GM21576 (cell line): ENCODE results near the gene EFCAB8.
"Not testable (repeated sequence)": the region's sequence is repeated elsewhere in the genome, so short reads cannot be mapped to it uniquely, and the experiment has no call there.

Experiments
- ATAC-seq: cut with Tn5 transposase; IDR thresholded peaks from one replicate; pipeline ENCODE4 v1.9.1; 2021; ENCODE audit warnings: mild to moderate bottlenecking, moderate library complexity; ENCODE audit not compliant: unreplicated experiment

The EFCAB8 gene

GRCh38 chr20:32886652-32887051 lies 27.9 kb downstream of the EFCAB8 start:
- no peak for ATAC-seq

DNA sequence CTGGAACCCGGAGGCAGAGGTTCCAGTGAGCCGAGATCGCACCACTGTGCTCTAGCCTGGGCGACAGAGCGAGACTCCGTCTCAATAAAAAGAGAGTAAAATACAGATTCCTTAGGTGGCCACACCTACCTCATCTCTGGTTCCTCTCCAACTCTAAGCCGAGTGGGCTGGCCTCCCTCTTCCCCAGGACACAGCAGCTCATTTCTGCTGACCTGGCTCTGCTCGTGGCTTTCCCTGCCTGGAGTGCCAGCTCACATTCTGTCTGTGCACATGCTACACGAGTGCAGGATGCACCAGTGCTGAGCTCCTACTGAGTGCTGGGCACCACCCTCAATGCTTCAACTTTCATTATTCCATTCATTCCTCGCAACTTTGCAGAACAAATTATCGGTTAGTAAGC lies 28.8 kb downstream of the EFCAB8 start:
- ATAC-seq = no peak

- no peak for ATAC-seq
Observed at GRCh38 chr20:32888636-32889035, 29.9 kb downstream of the EFCAB8 start.

- no peak for ATAC-seq
Observed at GRCh38 chr20:32889281-32889680, 30.6 kb downstream of the EFCAB8 start.

GRCh38 chr20:32891491-32891890 lies 32.8 kb downstream of the EFCAB8 start:
- ATAC-seq = no peak

- ATAC-seq = no peak
Observed at GRCh38 chr20:32891926-32892660, 33.4 kb downstream of the EFCAB8 start.

- ATAC-seq = no peak
Observed at GRCh38 chr20:32893263-32894025, 34.7 kb downstream of the EFCAB8 start.

DNA sequence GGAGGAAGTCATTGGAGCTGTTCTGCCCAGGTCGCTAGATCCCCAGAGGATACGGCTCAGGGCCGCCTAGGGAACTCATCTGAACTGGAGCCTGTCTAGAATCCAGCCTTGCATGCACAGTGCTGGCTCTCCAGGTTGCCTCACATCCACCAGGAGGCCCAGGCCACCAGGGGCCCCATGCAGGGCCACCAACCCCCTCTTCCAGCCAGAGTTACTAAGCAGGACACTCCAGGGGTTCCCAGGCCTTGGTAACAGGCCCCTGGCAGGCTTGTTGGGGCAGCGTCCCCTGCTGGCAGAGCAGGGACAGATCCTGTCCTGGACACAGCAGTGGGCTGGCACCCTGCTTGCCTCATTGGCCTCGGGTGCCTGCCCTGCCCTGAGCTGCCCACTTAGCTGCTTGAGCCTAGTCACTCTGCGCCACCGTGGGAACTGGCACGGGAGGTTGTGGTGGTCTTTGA lies 35.3 kb downstream of the EFCAB8 start:
- ATAC-seq = no peak

DNA sequence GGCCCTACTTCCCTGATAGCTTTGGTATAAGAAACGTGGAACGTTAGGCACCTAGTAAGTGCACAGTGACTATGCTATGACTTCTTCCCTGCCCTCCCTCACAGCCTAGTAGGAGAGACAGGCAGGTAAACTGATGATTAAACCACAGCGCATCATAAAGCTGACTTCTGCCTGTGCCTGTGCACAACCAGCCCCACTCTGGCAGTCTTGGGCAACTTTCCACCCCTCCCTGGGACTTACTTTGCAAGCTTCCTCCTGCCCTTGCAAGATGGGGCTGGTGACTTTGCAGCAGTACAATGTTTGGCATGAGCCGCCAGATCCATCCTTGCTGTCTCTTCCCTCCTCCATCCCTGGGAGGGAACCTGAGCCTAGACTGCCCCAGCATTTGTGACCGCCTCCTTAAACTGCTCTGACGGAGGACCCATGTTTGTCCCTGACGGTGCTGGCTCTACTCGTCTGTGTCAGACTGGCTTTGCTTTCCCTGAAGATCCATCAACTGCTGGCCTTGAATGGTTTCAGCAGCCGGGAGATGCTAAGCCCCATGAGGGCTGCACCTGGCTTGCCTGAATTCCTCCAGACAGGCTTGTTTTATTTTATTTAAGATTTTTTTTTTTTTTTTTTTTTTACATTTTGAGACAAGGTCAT lies 36.1 kb downstream of the EFCAB8 start:
- no peak for ATAC-seq

- no peak for ATAC-seq
Observed at GRCh38 chr20:32896521-32897280, 38.0 kb downstream of the EFCAB8 start.

GRCh38 chr20:32898729-32899128 lies 40.0 kb downstream of the EFCAB8 start:
- no peak for ATAC-seq

GRCh38 chr20:32902456-32903420 lies 44.0 kb downstream of the EFCAB8 start:
- no peak for ATAC-seq

- no peak for ATAC-seq
Observed at GRCh38 chr20:32903666-32904175, 45.0 kb downstream of the EFCAB8 start.

GRCh38 chr20:32904678-32905077 lies 46.0 kb downstream of the EFCAB8 start:
- ATAC-seq = not testable (repeated sequence)

DNA sequence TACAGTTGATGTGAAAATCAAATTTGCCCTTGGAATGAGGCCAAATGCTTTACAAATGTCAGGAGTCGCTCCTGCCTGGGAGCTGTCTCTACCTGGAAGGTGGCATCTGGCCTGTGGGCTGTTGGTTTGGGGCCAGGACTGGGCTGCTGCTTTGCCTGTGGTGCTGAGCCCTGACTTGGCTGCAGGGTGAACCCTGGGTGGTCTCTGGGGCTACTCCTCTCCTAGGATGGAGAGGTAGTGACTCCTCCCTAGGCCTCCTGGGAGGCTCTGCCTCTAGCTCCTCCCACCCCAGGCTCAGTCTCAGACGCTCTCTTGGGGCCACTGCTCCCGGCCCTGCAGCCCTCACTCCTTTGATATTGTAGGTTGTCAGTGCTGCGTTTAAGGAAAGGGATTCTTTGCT lies 47.5 kb downstream of the EFCAB8 start:
- no peak for ATAC-seq

GRCh38 chr20:32906871-32907495 lies 48.3 kb downstream of the EFCAB8 start:
- no peak for ATAC-seq

- no peak for ATAC-seq
Observed at GRCh38 chr20:32907886-32908285, 49.2 kb downstream of the EFCAB8 start.

- no peak for ATAC-seq
Observed at GRCh38 chr20:32908334-32909292, 49.9 kb downstream of the EFCAB8 start.
